ENCODE results near the gene MGLL.

DNA sequence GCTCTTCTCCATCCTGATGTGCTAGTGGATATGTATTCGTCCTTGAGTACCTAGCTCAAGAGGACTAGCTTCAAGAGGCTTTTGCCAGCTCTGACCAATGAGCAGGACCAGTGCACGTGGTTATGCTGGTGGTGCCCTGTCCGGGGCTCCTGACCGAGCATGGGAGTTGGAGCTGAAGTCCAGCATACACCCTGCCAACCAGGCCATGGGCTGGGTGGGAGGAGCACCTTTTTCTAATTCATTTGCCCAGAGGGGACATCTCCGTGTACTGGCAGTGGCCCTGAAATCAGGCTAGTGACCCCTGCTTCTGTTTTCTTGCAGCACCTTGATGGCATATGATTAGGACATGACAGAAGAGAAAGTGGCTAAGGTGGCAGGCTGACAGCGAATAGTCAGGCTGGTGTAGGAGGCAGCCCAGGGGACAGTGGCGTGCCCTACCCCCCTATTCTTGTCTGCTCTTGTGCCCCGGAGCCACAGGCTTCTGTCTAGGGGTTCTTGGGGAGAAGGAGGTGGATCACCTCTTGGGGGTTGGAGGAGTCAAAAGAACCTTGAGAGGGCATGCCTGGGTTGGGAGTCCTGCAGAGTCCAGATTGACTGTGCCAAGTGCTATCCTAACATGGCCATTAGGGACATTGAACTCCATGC, 176.8 kb downstream of the MGLL start:
- TF ChIP-seq, protein P1, sequence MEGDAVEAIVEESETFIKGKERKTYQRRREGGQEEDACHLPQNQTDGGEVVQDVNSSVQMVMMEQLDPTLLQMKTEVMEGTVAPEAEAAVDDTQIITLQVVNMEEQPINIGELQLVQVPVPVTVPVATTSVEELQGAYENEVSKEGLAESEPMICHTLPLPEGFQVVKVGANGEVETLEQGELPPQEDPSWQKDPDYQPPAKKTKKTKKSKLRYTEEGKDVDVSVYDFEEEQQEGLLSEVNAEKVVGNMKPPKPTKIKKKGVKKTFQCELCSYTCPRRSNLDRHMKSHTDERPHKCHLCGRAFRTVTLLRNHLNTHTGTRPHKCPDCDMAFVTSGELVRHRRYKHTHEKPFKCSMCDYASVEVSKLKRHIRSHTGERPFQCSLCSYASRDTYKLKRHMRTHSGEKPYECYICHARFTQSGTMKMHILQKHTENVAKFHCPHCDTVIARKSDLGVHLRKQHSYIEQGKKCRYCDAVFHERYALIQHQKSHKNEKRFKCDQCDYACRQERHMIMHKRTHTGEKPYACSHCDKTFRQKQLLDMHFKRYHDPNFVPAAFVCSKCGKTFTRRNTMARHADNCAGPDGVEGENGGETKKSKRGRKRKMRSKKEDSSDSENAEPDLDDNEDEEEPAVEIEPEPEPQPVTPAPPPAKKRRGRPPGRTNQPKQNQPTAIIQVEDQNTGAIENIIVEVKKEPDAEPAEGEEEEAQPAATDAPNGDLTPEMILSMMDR (IDR thresholded peaks at IDR 0.05; ENCODE audit: low read depth, low read length), result no peak
- TF ChIP-seq EZH2phosphoT487 (IDR thresholded peaks at IDR 0.05; ENCODE audit: low read depth), result no peak

Data from OCI-LY3 (cell line).